Activated CD8-positive, alpha-beta memory T cell treated with anti-CD3 and anti-CD28 coated beads for 36 hours (primary cell): ENCODE measurements around the gene TCF12. TPM values are rescaled to one million over a fixed set of nuclear protein-coding genes. Genes with fewer than 3 reads are reported as not detected.

Source experiments
- CTCF ChIA-PET: fragments of 350-600 bp; sonication (Branson Sonifier 250); formaldehyde crosslinking; loops from one replicate; lab custom pipeline; 2021; ENCODE audit warnings: antibody characterized with exemption; lab: Charles Lee
- POLR2A ChIA-PET: fragments of 350-600 bp; sonication (Branson Sonifier 250); formaldehyde crosslinking; loops from one replicate; lab custom pipeline; 2021; ENCODE audit warnings: antibody characterized with exemption; lab: Charles Lee
- total RNA-seq, 2 experiments: library from RNA; stranded (reverse); gene quantifications; one replicate each; pipeline ENCODE4 v1.2.3, GENCODE V29; 2021

TCF12 gene
- total RNA-seq, 2 experiments from 2014 or later = 63.6 to 73.0 TPM

GRCh38 chr15:57031605-57032004, 113.2 kb downstream of the TCF12 start:
- ChIA-PET CTCF (no interaction called here), POLR2A (no interaction called here)

DNA sequence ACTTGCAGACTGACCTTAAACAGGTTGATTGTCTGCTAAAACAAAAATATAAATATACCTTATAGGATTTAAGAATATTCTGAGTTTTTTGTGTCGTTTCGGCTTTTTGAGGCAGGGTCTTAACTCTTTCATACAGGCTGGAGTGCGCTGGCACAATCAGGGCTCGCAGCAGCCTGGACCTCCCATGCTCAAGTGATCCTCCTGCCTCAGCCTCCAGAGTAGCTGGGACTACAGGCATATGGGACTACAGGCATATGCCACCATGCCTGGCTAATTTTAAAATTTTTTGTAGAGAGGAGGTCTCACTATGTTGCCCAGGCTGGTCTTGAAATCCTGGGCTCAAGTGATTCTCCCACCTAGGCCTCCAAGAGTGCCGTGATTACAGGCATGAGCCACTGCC, 113.9 kb downstream of the TCF12 start:
- POLR2A ChIA-PET = no interaction called here

GRCh38 chr15:57033715-57034439, 115.4 kb downstream of the TCF12 start:
- CTCF ChIA-PET = no interaction called here
- POLR2A ChIA-PET = no interaction called here

More for the DNA sequence above, 113.9 kb downstream of the TCF12 start:
- CTCF ChIA-PET = no interaction called here

DNA sequence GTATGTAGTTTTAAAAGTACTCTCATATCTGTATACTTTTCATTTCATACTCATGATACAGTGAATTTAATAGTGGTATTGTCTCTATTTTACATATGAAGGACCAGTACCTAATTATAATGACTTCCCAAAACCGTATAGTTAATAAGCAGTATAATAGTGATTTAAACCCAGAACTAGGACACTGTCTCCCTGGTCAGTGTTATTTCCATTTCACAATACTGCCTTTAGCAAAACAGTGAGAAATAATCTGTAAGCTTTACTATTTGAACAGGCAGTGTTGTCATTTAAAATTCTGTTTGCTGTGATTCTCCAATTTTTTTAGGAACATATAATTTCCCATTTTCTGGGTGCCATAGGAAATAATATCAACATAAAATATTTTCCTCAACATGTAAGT, 116.2 kb downstream of the TCF12 start:
- ChIA-PET POLR2A (no interaction called here), CTCF (no interaction called here)

- ChIA-PET CTCF (no interaction called here), POLR2A (no interaction called here)
Observed at GRCh38 chr15:57035664-57036063, 117.2 kb downstream of the TCF12 start.

DNA sequence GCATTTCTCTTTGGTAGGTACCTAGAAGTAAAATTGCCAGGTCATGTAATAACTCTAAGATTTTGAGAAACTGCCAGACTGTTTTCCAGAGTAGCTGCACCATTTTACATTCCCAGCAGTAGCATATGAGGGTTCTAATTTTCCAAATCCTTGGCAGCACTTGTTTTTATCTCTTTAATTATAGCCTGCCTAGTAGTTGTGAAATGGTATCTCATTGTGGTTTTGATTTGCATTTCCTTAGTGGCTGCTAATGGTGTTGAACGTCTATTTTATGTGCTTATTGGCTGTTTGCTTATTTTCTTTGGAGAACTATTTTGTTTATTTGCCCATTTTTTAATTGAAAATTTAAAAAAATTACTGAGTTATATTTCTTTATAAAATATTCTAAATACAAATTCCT, 117.9 kb downstream of the TCF12 start:
- ChIA-PET CTCF (interaction anchor here (1.4 kb wide), 1 partner anchor 110 kb away, joined by 3 read pairs; no protein-coding TSS in a partner anchor), POLR2A (no interaction called here)

GRCh38 chr15:57037548-57037947, 119.1 kb downstream of the TCF12 start:
- CTCF ChIA-PET = interaction anchor here (1.4 kb wide), 1 partner anchor 109 kb away, joined by 3 read pairs; no protein-coding TSS in a partner anchor
- POLR2A ChIA-PET = no interaction called here

DNA sequence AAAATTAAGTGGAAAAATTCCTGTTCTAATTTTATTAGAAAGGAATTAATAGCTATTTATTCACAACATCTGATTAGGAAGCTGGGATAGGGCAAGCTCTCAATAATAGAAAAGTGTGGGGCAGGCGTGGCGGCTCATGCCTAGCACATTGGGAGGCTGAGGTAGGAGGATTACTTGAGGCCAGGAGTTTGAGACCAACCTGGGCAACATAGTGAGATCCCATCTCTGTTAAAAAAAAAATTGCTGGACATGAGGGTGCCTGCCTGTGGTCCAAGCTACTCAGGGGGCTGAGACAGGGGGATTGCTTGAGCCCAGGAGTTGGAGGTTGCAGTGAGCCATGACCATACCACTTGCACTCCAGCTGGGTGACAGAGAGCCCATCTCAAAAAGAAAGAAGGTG, 119.6 kb downstream of the TCF12 start:
- CTCF ChIA-PET = no interaction called here
- POLR2A ChIA-PET = no interaction called here

DNA sequence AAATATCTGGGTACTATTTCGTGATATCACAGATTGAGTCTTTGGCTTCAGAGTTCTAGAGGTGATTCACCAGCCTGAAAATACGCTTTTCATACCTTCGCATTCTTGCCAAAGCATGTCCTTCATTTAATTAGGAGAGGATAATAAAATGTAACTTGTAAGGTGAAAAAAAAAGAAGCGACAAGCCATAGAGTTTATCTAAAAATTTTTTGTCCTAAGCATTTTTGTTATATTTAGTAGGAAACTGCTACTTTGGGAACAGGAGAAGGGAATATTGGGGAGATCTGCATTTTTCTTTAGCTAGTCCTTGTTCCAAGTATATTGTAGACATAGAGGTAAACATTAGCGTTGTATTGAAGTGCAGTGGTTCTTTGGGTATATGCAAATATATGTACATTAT, 120.1 kb downstream of the TCF12 start:
- POLR2A ChIA-PET = no interaction called here
- CTCF ChIA-PET = no interaction called here

DNA sequence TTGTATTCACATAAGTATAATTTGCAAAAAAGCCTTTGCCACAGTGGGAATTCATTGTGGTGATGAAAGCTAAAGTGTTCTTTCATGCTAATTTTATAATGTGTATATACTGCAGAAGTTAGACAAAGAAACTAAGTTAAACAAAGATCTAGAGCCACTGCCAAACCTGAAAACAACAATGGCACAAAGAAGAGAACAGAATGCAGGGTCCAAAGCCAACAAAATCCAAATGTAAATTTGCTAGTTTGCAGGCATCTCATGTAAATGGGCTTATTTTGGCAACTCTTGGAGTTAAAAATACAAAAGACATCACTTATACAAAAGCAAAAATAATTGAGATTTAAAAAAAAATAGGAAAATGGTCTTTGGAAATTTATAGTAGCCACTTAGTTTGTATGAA, 123.0 kb downstream of the TCF12 start:
- ChIA-PET POLR2A (no interaction called here), CTCF (no interaction called here)

- CTCF ChIA-PET = no interaction called here
- POLR2A ChIA-PET = no interaction called here
Observed at GRCh38 chr15:57044072-57044702, 125.7 kb downstream of the TCF12 start.

- CTCF ChIA-PET = no interaction called here
- POLR2A ChIA-PET = no interaction called here
Observed at GRCh38 chr15:57044970-57045369, 126.5 kb downstream of the TCF12 start.

DNA sequence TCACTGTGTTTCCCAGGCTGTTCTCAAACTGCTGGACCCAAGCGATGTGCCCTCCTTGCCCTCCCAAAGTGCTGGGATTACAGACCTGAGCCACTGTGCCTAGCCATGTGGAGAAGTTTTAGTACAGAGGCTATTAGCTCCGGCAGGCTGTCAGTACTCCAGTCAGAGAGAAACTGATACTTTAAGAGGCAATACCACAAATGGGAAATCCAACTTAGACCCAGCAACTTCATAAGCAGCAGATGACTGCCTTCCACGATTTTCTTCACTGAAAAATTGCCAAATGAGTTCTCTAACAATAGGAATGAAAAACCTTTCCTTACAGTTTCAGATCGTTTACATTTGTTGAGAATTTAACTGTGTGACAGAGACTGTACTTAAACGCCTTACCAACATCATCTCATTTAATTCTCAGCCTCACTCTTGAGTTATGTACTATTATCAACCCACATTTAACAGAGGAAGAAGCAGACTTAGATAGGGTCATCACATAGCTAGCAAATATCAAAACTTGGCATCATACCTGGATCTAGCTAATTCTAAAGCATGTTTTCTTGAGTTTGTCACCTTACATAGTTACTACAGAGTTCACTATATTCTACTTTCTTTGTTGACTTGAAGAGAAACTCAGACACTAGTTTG, 127.4 kb downstream of the TCF12 start:
- ChIA-PET POLR2A (no interaction called here), CTCF (no interaction called here)

GRCh38 chr15:57048930-57049549, 130.6 kb downstream of the TCF12 start:
- ChIA-PET CTCF (no interaction called here), POLR2A (no interaction called here)

- POLR2A ChIA-PET = no interaction called here
- CTCF ChIA-PET = no interaction called here
Observed at GRCh38 chr15:57053470-57053869, 135.0 kb downstream of the TCF12 start.

DNA sequence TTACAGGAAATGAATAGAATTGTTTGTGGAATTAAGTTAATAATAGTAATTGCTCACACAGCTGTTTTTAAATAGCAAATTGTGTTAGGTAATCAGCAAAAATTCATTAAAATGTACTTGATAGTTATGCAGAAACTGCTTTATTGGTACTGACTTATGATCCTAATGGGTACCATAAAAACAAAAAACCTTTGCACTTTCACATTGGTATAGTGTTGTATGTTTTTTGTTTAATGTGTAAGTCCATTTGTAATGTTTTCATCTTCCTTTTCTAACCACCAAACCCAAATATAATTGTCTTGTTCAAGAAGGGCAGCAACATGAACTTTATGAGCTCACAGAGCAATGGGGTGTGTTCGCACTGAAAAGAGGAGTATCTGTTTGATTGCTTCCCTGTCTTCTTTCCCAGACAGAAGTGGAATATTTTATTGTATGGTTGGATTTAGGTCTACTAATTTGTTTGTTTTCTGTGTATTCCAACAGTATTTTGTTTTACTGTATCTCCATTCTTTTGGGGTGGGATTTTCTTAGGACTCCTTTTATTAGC, 135.8 kb downstream of the TCF12 start:
- ChIA-PET CTCF (no interaction called here), POLR2A (no interaction called here)

GRCh38 chr15:57056357-57056756, 137.9 kb downstream of the TCF12 start:
- CTCF ChIA-PET = no interaction called here
- POLR2A ChIA-PET = interaction anchor here (0.6 kb wide), 2 partner anchors 18 to 175 kb away, joined by 3 read pairs; no protein-coding TSS in a partner anchor

- ChIA-PET POLR2A (no interaction called here), CTCF (no interaction called here)
Observed at GRCh38 chr15:57057134-57057930, 138.9 kb downstream of the TCF12 start.

DNA sequence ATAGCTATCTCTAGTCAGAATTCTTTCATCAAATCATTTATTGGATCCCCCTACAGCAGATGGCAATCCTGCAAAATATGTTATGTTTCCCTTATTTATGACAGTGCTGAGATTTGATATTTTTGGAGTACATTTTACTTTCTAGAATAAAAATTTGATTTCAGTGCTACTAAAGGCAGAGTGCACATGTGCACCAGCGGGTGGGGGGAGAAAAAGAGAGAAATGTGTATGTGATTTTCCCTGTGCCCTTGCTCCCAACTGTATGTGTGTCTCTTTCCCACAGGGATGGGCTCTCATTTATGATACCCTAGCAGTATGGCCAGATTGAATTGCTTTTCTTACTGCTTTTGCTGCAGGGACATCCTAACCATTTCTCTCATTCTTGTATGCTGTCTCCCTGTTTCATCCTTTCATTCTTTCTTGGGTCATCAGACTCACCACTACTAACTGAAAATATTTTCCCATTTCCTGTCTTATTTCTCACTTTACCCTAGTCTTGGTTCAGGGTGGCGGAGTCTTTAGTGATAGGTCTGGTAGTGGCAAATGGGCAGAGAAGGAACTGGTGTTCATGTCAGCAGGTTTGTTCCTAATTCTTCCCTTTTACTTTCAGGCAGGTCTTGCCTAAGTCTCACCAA, 140.7 kb downstream of the TCF12 start:
- POLR2A ChIA-PET = no interaction called here
- CTCF ChIA-PET = no interaction called here
